HG02973 (cell line): ENCODE results near the gene SPDYE17.
"Not testable (repeated sequence)": the region's sequence is repeated elsewhere in the genome, so short reads cannot be mapped to it uniquely, and the experiment has no call there.

ENCODE experiments used
- ATAC-seq: cut with Tn5 transposase; IDR thresholded peaks from one replicate; pipeline ENCODE4 v1.9.1; 2021; ENCODE audit warnings: moderate library complexity; ENCODE audit not compliant: unreplicated experiment

The SPDYE17 gene

GRCh38 chr7:76999474-77000107, 32.6 kb downstream of the SPDYE17 start:
- ATAC-seq: peak; percentile 43

DNA sequence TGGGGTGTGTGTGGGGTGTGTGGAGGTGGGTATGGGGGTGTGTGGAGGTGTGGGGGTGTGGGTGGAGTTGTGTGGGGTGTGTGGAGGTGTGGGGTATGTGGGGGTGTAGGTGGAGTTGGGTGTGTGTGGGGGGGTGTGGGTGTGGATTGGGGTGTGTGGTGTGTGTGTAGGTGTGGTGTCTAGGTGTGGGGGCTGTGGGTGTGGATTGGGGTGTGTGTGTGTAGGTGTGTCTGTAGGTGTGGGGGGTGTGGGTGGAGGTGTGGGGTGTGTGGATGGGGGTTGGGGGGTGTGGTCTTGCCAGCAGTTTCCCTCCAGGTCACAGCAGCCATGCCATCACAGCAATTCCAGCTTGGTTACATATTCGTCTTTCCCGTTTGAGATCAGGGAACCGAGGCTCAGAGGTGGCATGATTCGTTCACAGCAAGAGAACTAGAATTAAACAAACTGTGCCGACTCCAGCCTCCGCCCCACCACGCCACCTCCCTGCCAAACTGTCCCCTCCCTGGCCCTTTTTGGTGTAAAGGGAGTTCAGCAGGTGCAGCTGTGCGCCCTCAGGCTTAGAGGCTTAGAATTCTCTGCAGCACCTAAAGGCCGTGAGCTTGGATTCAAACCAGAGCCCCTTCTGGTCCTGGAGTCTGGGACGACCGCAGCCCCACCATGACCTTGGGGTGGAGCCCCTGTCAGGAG, 33.3 kb downstream of the SPDYE17 start:
- not testable (repeated sequence) for ATAC-seq

GRCh38 chr7:76998285-76998589, 33.9 kb downstream of the SPDYE17 start:
- ATAC-seq: no peak

GRCh38 chr7:76997381-76998284, 34.5 kb downstream of the SPDYE17 start:
- no peak for ATAC-seq

DNA sequence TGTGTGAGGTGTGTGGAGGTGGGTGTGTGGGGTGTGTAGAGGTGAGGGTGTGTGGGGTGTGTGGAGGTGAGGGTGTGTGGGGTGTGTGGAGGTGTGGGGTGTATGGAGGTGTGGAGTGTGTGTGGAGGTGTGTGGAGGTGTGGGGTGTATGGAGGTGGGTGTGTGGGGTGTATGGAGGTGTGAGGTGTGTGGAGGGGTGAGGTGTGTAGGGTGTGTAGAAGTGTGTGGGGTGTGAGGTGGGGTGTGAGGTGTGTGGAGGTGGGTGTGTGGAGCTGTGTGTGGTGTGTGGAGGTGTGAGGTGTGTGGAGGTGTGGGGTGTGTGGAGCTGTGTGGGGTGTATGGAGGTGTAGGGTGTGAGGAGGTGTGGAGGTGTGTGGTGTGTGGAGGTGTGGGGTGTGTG, 35.2 kb downstream of the SPDYE17 start:
- ATAC-seq: not testable (repeated sequence)

- ATAC-seq: not testable (repeated sequence)
These were observed 37.9 kb downstream of the SPDYE17 start for GRCh38 chr7:76994286-76994685.

GRCh38 chr7:76993831-76994230, 38.3 kb downstream of the SPDYE17 start:
- ATAC-seq: not testable (repeated sequence)

DNA sequence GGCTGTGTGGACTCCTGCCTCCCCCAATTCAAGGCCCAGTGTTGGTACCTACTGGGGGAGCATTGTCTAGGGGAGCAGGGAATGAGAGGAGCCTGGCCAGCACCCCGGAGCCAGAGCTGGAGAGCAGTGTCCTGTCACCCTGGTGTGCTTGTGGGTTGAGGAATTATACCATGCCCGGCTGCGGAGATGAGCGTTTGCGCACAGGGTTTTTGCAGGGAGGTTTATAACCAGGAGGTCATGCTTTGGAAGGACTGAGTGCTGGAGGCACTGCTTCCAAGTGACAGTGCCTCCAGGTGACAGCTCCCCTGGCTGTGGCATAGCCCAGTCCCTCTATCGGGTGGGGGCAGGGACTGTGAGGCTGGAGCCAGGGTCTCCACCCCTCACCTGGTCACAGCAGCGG, 39.3 kb downstream of the SPDYE17 start:
- ATAC-seq: not testable (repeated sequence)

- ATAC-seq: not testable (repeated sequence)
These were observed 40.0 kb downstream of the SPDYE17 start for GRCh38 chr7:76992204-76992603.

DNA sequence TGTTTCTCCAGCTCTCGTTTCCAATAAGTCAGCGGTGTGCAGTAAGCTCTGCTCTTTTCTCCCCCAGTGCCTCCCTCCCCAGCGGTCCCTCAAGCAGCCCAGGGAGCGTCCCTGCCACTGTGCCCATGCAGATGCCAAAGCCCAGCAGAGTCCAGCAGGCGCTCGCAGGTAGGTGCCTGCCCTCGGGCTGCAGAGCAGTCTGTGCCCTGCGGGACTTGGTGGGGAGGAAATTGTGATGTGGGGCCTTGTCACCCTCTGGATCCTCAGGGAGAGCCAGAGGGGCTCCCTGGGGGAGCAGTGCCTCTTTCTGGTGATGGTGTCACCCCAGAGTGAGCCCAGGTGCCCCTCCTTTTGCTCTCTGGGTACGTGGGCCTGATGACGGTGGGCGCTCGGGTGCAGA, 42.0 kb downstream of the SPDYE17 start:
- ATAC-seq: not testable (repeated sequence)

- ATAC-seq: not testable (repeated sequence)
These were observed 46.0 kb downstream of the SPDYE17 start for GRCh38 chr7:76985924-76986717.

DNA sequence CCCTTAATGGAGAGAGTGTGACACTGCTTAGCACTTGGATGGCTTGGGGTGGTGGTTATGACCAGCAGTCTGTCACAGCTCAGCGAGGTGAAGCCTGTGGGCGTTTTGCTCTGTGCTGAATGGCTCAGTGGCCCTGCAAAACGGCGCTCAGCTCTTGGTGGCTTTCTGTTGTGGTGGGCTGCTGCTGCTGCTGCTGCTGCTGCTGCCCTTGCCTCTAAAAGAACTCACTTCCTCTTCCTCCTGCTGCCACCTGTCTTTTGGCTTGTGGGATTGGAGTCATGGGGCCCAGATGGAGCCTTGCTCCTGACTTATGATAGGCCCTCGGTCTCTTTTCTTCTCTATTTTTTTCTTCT, 47.4 kb downstream of the SPDYE17 start:
- peak; percentile 94 for ATAC-seq

DNA sequence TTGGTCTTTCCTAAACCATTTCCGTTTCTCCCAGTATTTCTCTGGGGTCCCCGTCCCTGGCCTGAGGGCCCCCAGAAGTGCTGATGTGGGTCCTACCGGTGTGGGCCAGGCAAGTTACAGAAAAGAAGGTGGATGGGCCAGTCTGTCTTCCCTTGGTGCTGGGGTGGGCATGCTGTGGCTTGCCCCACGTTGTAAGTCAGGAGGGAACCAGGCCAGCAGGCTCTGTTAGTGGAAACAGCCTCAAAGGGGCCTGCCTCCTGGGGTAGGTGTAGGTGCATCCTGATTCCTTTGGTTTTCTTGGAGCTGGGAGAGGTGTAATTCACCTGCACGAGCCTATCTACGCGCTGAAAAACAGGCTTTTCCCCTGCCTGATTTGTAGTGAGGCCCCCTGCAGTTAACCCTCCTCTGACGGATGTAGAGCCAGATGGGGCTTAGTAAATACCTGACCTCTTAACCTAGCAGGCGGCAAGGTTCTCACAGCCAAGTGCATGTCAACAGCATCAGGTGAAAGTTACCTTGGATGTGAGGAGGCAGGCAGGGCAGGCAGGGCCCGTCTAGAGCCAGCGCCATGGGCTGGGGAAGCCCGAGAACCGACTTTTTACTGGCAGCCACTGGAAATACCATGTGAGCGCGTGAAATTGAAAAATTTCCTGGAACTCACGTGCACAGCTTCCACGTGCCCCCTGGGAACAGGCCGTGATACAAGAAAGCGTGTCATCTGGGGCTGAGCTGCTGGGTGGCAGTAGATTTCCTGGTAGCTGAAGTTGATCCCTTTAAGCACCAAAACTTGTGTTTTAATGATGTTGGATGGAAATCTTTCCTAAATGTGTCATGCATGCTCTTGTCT, 48.0 kb downstream of the SPDYE17 start:
- ATAC-seq: peak; percentile 7

DNA sequence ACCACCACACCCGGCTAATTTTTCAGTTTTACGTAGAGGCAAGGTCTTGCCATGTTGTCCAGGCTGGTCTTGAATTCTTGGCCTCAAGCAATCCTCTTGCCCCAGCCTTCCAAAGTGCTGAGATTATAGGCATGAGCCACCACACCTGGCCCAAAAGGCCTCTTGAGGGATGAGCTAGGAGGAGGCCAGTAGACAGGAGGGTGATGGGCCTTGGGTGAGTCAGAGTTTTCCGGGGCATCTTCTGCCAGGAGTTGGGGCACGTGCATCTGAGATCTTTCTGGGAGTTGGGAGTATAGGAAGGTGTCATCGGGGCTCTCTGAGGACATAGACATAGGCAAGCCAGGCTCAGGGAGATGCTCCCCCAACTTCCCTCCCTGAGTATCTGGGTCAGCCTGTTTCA, 48.8 kb downstream of the SPDYE17 start:
- not testable (repeated sequence) for ATAC-seq

- not testable (repeated sequence) for ATAC-seq
These were observed 49.7 kb downstream of the SPDYE17 start for GRCh38 chr7:76982501-76982900.

- not testable (repeated sequence) for ATAC-seq
These were observed 50.8 kb downstream of the SPDYE17 start for GRCh38 chr7:76981187-76981970.

DNA sequence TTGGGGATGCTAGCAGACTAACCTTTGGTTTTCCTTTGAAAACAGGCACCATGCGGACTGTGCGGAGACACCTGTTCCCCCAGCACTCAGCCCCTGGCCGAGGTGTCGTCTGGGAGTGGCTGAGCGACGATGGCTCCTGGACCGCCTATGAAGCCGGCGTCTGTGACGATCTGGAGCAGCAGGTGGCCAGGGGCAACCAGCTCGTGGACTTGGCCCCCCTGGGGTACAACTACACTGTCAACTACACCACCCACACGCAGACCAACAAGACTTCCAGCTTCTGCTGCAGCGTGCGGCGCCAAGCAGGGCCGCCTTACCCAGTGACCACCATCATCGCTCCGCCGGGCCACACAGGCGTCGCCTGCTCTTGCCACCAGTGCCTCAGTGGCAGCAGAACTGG, 51.6 kb downstream of the SPDYE17 start:
- not testable (repeated sequence) for ATAC-seq

DNA sequence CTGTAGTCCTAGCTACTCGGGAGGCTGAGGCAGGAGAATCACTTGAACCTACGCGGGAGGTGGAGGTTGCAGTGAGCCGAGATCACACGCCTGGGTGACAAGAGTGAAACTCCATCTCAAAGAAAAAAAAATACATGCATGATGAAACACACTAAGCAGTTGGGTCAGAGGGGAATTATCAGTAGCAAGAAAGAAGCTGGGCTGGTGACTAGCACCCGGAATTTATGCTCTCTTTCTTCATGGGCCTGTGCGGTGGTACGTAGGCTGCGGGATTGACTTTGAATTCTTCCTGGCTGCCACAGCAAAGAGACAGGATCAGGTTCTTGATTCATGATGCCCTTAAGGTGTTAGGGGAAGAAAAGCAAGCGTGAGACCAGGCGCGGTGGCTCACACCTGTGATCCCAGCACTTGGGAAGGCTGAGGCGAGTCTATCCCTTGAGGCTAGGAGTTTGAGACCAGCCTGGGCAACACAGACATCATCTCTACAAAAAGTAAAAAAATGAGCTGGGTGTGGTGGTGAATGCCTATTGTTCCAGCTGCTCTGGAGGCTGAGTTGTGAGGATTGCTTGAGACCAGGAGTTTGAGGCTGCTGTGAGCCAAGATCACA, 54.3 kb downstream of the SPDYE17 start:
- not testable (repeated sequence) for ATAC-seq
